ENCODE data around the gene CMTM8.
"Not testable (repeated sequence)": the region's sequence is repeated elsewhere in the genome, so short reads cannot be mapped to it uniquely, and the experiment has no call there.

The CMTM8 gene, protein sequence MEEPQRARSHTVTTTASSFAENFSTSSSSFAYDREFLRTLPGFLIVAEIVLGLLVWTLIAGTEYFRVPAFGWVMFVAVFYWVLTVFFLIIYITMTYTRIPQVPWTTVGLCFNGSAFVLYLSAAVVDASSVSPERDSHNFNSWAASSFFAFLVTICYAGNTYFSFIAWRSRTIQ

DNA sequence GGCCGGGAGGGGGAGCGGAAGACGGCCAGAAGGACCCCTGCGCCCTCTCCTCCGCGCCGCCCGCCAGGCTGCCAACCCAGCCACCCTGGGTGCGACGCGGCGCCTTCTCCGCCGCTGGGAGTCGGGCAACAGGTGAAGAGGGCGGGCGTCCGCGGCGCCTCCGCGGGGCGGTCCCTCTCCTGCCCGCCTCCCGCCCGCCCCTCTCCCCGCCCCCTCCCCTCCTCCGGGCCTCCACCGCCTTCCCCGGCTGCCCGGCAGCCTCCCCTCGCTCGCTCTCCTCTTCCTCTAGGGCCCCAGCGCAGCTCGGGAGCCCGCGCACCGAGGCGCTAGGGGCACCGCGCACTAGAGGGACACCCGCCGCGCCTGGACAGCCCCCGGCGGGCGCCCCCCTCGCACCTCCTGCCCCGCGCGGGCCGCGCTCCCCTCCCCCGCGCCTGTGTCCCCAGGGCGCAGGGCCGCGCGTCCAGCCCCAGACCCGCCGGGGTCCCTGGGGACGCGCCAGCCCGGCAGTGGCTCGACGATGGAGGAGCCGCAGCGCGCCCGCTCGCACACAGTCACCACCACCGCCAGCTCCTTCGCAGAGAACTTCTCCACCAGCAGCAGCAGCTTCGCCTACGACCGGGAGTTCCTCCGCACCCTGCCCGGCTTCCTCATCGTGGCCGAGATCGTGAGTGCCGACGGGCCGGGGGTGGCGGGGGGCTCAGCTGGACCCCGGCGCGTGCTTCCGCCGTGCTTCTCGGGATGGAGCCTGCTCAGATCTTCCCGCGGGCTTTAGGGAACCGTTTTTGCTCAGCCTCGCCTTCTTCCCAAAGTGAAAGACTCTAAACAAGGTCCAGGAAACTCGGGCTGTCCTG is at the start of gene CMTM8:
CMTM8 (plus strand) TSS at position 228 of the 854 bp plus-strand sequence; CDS start at position 521, 293 bp downstream.
- peak; percentile 25 for DNase-seq

- DNase-seq: no peak
These were observed 48.8 kb upstream of the CMTM8 start for GRCh38 chr3:32189693-32190092.

GRCh38 chr3:32190556-32190955 is 47.9 kb upstream of the CMTM8 start:
- DNase-seq: not testable (repeated sequence)

GRCh38 chr3:32193101-32193500 is 45.4 kb upstream of the CMTM8 start:
- DNase-seq: no peak

DNA sequence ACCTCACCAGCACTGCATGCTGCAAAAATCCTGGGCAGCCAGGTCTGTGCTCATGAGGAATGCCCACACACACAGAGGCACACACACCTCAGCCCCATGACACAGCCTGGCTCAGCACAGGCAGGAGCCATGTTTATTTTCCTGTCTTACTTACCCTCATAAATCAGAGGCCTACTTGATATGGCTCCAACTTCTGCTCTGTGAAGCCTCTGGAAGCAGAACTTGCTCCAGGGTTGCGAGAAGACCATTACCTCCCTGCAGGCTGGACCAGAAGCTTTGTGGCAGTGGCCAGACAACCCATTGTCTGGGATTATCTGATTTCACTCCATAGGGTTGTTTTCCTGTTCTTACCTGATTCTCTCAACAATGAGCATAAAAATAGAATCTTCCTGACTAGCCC is 43.8 kb upstream of the CMTM8 start:
- DNase-seq: no peak

DNA sequence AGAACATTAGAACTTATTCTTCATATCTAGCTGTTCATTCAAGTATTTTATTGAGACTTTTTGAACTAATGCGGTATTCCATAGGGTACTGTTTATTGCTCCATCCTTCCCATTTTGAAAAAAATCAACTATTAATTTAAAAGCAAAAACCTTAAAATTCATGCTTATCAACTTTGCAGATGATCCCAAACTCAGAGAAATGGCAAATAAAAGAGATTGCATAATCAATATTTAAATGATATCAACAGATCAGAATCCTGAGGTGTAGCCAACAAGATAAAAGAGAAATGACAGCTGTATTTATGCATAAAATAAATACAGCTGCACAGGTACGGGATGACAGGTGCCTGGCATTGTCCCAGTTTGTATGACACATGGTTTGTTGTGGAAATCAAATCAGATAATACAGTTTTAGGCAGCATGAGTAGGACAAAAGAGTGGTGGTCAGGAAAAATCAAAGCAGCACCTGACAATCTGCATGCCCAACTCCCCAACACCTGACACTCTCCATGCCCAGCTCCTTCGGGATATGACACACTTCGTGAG is 42.4 kb upstream of the CMTM8 start:
- DNase-seq: no peak

- DNase-seq: no peak
These were observed 40.5 kb upstream of the CMTM8 start for GRCh38 chr3:32197991-32198390.

DNA sequence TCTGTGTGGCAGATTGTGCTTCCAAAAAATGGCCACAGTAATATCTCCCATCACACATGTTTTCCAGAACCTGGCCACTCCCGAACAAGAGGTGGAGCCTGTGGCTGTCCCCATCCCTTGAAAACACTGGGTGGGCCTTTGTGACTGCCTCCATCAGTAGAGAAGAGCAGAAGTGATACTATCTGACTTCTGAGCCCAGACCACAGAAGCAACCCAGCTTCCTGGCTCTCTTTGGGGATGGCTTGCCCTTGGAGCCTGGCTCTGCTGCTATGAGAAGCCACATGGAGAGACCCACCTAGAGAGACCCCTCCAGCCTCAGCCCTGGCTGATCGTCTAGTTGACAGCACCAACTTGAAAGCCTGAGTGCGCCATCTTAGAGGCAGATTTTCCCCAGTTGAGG is 39.8 kb upstream of the CMTM8 start:
- no peak for DNase-seq

- DNase-seq: no peak
These were observed 38.0 kb upstream of the CMTM8 start for GRCh38 chr3:32200490-32200889.

DNA sequence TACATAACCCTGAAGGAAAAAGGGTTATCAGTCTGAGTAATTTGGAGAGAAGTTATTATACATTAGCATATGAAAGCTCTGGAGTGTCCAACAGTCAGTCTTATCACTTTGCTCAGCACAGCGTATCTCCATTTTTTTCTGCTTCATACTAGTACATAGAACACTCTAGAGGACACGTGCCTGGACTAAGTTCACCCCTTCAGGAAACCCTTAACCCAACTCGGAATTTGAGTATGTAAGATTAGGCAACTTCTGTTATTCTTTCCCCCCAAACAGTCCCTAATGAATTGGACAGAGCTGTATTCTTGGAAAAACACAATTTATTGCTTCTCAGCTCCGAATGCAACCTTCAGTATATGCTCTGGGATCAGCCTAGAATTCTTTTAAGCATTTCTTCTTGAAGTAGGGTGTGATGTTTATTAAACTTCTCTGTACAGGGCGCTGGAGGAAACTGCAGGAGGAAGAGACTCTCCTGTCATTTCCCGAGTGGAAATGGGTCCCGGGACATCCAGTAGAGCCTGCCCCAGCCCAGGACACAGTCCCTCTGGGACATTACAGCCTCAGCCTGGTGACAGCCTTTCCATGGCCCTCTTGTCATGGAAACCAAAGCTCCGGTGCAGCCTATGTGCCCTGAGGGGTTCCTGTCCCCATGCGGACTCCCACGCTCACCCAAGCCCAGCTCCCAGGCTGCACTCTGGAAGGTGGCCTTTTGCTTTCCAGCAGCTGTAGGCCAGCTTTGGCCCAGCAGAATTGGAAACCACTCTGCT is 37.3 kb upstream of the CMTM8 start:
- DNase-seq: no peak

DNA sequence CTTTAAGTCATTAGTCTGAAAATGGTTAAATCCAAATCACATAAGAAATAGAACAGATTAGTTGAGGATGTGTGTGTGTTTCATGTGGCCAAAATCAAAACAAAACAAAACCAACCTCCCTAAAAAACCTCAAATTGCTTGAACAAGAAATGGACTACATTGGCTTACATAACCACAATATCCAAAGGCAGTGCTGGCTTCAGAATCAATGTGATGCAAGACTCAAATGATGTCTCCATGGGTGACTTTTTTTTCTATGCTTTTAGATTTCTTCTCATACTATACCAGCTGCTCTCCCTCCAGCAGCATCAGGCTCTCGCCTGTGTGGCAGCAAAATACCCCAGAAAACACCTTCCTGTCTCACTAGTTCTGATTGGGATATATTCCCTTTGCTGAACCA is 36.0 kb upstream of the CMTM8 start:
- DNase-seq: no peak

DNA sequence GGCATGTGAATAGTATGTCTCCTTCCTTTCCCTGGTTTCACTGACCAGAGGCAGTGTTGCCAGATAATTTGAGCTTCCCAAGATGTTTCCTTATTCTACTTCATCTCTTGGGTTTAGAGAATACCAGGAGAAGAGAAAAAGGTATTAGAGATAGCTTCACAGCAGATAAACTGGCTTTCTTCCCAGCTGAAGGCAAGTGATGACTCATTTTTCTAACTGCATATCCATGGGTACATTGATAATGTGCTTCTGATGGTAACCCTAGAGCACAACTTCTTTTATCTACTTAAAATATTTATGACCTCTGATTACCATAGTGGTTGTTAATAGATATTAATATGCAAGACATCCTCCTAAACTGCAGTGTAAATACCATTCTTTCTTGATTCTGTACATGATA is 34.6 kb upstream of the CMTM8 start:
- DNase-seq: no peak

DNA sequence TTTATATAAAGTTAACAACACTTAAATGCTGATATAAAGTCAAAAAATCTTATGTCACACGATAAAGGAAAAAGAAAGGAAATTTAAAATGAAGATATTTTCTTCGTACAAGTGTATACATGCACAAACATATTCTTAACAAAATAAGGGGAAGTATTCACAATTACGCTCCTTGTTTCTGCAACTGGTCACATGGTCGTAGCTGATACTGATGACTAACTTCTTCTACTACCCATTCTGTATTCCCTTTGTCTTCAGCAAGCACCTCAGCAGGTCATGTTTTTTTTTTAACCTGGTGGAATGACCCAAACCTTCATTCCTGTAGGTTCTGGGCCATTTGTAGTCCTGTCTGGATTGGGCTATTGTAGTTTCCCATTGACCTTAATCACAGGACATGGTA is 30.0 kb upstream of the CMTM8 start:
- DNase-seq: no peak

- DNase-seq: no peak
These were observed 23.3 kb upstream of the CMTM8 start for GRCh38 chr3:32215185-32215584.

GRCh38 chr3:32216172-32216783 is 22.2 kb upstream of the CMTM8 start:
- no peak for DNase-seq

GRCh38 chr3:32217339-32217738 is 21.1 kb upstream of the CMTM8 start:
- no peak for DNase-seq

GRCh38 chr3:32219537-32219936 is 18.9 kb upstream of the CMTM8 start:
- DNase-seq: no peak

- DNase-seq: no peak
These were observed 18.5 kb upstream of the CMTM8 start for GRCh38 chr3:32220006-32220405.

DNA sequence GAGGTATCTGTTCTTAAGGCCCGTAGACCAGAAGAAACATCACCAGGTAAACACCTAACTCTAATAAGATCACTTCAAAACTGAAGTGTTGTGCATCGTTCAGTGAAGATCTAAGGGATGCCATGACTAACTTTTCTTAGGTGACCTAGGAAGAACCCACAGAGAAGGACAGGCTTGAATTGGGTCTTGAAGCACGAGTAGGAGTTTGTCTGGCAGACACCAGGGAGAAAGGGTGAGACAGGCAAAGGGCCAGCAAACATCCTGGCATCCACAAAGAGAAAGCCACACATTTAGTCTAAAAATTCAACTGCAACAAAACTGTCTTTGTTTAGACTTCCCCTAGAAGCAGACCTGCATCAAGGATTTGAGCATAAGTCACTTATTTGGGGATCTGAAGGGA is 15.5 kb upstream of the CMTM8 start:
- no peak for DNase-seq

DNA sequence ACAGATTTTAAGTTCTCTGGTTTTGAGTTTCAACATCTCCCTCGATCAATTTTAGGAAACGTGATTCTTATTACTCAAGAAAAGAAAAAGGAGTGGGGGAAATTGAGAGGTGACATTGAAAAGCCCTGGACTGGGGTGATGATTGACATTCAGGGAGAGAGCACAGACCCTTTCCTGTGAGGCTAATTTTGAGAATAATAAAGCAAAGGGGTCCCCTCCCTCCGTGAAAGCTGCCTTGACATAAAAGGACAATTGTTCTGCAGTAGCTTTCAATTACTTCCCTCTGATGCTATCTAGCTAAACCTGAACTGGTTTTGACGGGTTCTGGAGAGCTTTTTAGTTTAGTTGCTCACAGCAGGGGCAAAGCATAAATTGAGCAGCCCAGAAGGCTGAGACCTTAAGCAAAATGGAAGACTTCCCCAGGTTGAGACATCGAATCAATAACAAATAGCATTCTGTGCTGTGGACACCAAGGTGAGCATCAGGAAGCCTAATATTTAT is 14.4 kb upstream of the CMTM8 start:
- DNase-seq: no peak

GRCh38 chr3:32226875-32227500 is 11.5 kb upstream of the CMTM8 start:
- DNase-seq: no peak

DNA sequence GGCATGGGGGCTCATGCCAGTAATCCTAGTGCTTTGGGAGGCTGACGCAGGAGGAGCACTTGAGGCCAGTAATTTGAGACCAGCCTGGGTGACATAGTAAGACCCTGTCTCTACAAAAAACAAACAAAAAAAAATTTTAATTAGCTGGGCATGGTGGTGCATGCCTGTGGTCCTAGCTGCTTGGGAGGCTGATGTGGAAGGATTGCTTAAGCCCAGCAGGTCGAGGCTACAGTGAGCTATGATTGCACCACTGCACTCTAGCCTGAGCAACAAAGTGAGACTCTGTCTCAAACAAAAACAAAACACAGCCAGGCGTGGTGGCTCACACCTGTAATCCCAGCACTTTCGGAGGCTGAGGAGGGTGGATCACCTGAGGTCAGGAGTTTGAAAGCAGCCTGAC is 9.7 kb upstream of the CMTM8 start:
- not testable (repeated sequence) for DNase-seq

Data from AML-193 (cell line).